ENCODE results near the gene SLC39A6.

The SLC39A6 gene

GRCh38 chr18:36073676-36074075, 55.5 kb downstream of the SLC39A6 start:
- TF ChIP-seq CTCF (IDR thresholded peaks at IDR 0.05): no peak

GRCh38 chr18:36067055-36067957, 61.8 kb downstream of the SLC39A6 start, which contains the start of gene RPRD1A:
RPRD1A (minus strand) TSS chr18:36067559; CDS start chr18:36067404, 155 bp downstream.
- no peak for TF ChIP-seq CTCF (IDR thresholded peaks at IDR 0.05)

- no peak for TF ChIP-seq CTCF (IDR thresholded peaks at IDR 0.05)
Observed at GRCh38 chr18:36066686-36067054, 62.5 kb downstream of the SLC39A6 start.

GRCh38 chr18:36066001-36066400, 63.1 kb downstream of the SLC39A6 start:
- no peak for TF ChIP-seq CTCF (IDR thresholded peaks at IDR 0.05)

GRCh38 chr18:36064027-36064808, 64.9 kb downstream of the SLC39A6 start:
- TF ChIP-seq CTCF (IDR thresholded peaks at IDR 0.05): no peak

- no peak for TF ChIP-seq CTCF (IDR thresholded peaks at IDR 0.05)
Observed at GRCh38 chr18:36058674-36059073, 70.5 kb downstream of the SLC39A6 start.
